HepG2 (cell line): ENCODE data around the gene FAM131C. TPM values are rescaled to one million over a fixed set of nuclear protein-coding genes. Genes with fewer than 3 reads are reported as not detected.
A peak's percentile ranks its signal among the peaks of the same experiment; 100 is the strongest.

Experiments
- ATAC-seq: fragments of 200-7000 bp; cut with Tn5 transposase; 3 replicates; pipeline ENCODE4 v1.9.1; 2020; ENCODE audit warnings: mild to moderate bottlenecking, moderate library complexity
- BruUV-seq: library from RNA; stranded (reverse); fragments of 400-500 nt; replicated peaks from 2 replicates; lab custom pipeline; 2021; lab: Mats Ljungman, UMichigan
- CTCF ChIA-PET: fragments of 300-600 bp; formaldehyde crosslinking; extraction: SDS; loops from one replicate; lab custom pipeline; 2021; ENCODE audit warnings: low total read pairs, inconsistent platforms, low intra/inter-chr PET ratio; lab: Yijun Ruan, JAX
- POLR2A ChIA-PET: fragments of 350-600 bp; sonication (Branson Sonifier 250); formaldehyde crosslinking; loops from one replicate; lab custom pipeline; 2020; ENCODE audit warnings: antibody characterized with exemption, inconsistent platforms; lab: Yijun Ruan, JAX
- DNase-seq: peaks from one replicate; pipeline ENCODE4 v3.0.0-alpha.2; 2015; ENCODE audit warnings: low spot score
- FAIRE-seq: peaks from 3 replicates; lab custom pipeline; 2011; peaks lifted over from hg19 to GRCh38; lab: Jason Lieb, UNC
- H2AFZ ChIP-seq: one replicate; pipeline ENCODE4 v1.6.1; 2011; ENCODE audit warnings: low read length, inconsistent platforms
- H3K27ac ChIP-seq: fragments of 300-600 bp; 3 replicates; pipeline ENCODE4 v1.8.0; 2011; ENCODE audit warnings: mixed run types, mild to moderate bottlenecking, mixed read lengths, low read length, inconsistent platforms; ENCODE audit not compliant: insufficient read depth; ENCODE audit errors: extremely low read length
- H3K27me3 ChIP-seq, 2 experiments: fragments of 200-600 bp in 1 of 2; 2 replicates in 1 of 2; 3 replicates in 1 of 2; pipeline versions ENCODE4 v1.6.0 to v1.8.0; 2011; ENCODE audit warnings: low read length in 2 of 2, mild to moderate bottlenecking in 2 of 2, moderate library complexity in 2 of 2, inconsistent platforms in 1 of 2; ENCODE audit not compliant: insufficient read depth in 2 of 2, control insufficient read depth in 1 of 2
- H3K36me3 ChIP-seq, 2 experiments: fragments of 200-600 bp in 1 of 2; replicated peaks in 1 of 2; 2 replicates in 1 of 2; 3 replicates in 1 of 2; pipeline versions ENCODE4 v1.5.1 to v1.8.0; 2011; ENCODE audit warnings: low read length in 2 of 2, inconsistent platforms in 1 of 2; ENCODE audit not compliant: insufficient read depth in 2 of 2, control insufficient read depth in 1 of 2
- H3K4me1 ChIP-seq: 2 replicates; pipeline ENCODE4 v1.5.1; 2012; ENCODE audit warnings: low read length, inconsistent platforms; ENCODE audit not compliant: insufficient read depth
- H3K4me2 ChIP-seq: 2 replicates; pipeline ENCODE4 v1.6.0; 2011; ENCODE audit warnings: low read depth, low read length, inconsistent platforms
- H3K4me3 ChIP-seq, 3 experiments: fragments of 200-600 bp in 1 of 3; sonication (generic), shearing (Covaris generic) in 1 of 3; replicated peaks in 1 of 3; 2 replicates each; pipeline ENCODE4 v1.5.1; 2011 to 2016; ENCODE audit warnings: low read length in 3 of 3, inconsistent platforms in 2 of 3, low read depth in 2 of 3, mild to moderate bottlenecking in 2 of 3, control low read depth in 1 of 3, mixed read lengths in 1 of 3; ENCODE audit not compliant: insufficient read depth in 1 of 3
- H3K79me2 ChIP-seq: one replicate; pipeline ENCODE4 v1.6.1; 2011; ENCODE audit warnings: low read length, inconsistent platforms; ENCODE audit not compliant: insufficient read depth
- H3K9ac ChIP-seq: 2 replicates; pipeline ENCODE4 v1.6.0; 2011; ENCODE audit warnings: mild to moderate bottlenecking, low read depth, low read length, inconsistent platforms; ENCODE audit not compliant: insufficient read depth
- H3K9me3 ChIP-seq: 2 replicates; pipeline ENCODE4 v1.5.1; 2012; ENCODE audit warnings: mild to moderate bottlenecking, low read length
- H4K20me1 ChIP-seq: 2 replicates; pipeline ENCODE4 v1.6.0; 2011; ENCODE audit warnings: inconsistent platforms, mild to moderate bottlenecking, low read length, moderate library complexity; ENCODE audit not compliant: insufficient read depth
- ZNF83 ChIP-seq: sonication (generic); formaldehyde crosslinking; IDR thresholded peaks from 2 replicates; pipeline ENCODE4 v1.4.0; 2020; ENCODE audit warnings: missing genetic modification reagents, mild to moderate bottlenecking, borderline replicate concordance
- WGBS: methylation state at CpG from one replicate; pipeline ENCODE4 v1.1.6; 2017; ENCODE audit warnings: low lambda C conversion rate; 5-methylcytosine and 5-hydroxymethylcytosine counted together
- in situ Hi-C: cut with HindIII; loops from 2 replicates; pipeline ENCODE4 v1.10.0; 2017; ENCODE audit warnings: low pct_unique_long_range_greater_than_20kb; ENCODE audit not compliant: extremely low pct_ligation_motif_present
- intact Hi-C: fragments of 100-400 bp; cut with micrococcal nuclease; formaldehyde crosslinking; loops from one replicate; pipeline ENCODE4 v1.10.0; 2022; ENCODE audit not compliant: unreplicated experiment
- polyA plus RNA-seq, 8 experiments: library from polyadenylated mRNA; depleted of rRNA in 3 of 8; stranded (reverse) in 7 of 8; unstranded in 1 of 8; fragments of >200 nt; fragmentation: Illumina TruSeq in 4 of 8; extraction: Trizol in 4 of 8; gene quantifications; 2 replicates each; pipeline versions ENCODE4 v1.2.1 to v1.2.3, GENCODE V29; 2011 to 2016; ENCODE audit warnings: low read depth in 4 of 8, missing spikeins in 1 of 8, mixed read lengths in 1 of 8; ENCODE audit not compliant: insufficient read depth in 1 of 8
- total RNA-seq, 5 experiments: library from RNA; depleted of rRNA; stranded (reverse); fragments of >200 nt; fragmentation: Illumina TruSeq; extraction: Trizol; gene quantifications; 2 replicates each; pipeline ENCODE4 v1.2.3, GENCODE V29; 2016; ENCODE audit warnings: low read depth in 1 of 5
- TF ChIP-seq, protein P1 (sequence below): sonication (generic); formaldehyde crosslinking; IDR thresholded peaks from 2 replicates; pipeline ENCODE4 v1.4.0; 2020; ENCODE audit warnings: missing genetic modification reagents, borderline replicate concordance

Gene FAM131C
- total and polyA plus RNA-seq, 2 of the 13 experiments (the other 11 are each of a cell fraction or from before 2014, with no cell fraction given): 0.07 TPM; not detected in 1

- WGBS: 69% methylated on average over 5 of the region's 5 CpGs
- no TSS peak for BruUV-seq
- no peak for DNase-seq
- Histone ChIP-seq H3K27me3 (peaks cover 3 to 62% of the 10 kb centered on the region in 2 experiments), H3K9ac (no peak overlapping the region), H2AFZ (no peak overlapping the region), H3K4me2 (peak overlapping the region; percentile 75; the same call in 1 of the 2 replicates), H3K4me3 (peak overlapping the region in 1 of 3 experiments; percentile 65; a peak in 1 of 6 replicates), H3K27ac (no peak overlapping the region), H3K36me3 (no peaks in the 10 kb centered on the region), H3K4me1 (peaks cover 45% of the 10 kb centered on the region), H4K20me1 (no peaks in the 10 kb centered on the region), H3K9me3 (no peaks in the 10 kb centered on the region), H3K79me2 (no peaks in the 10 kb centered on the region)
- intact Hi-C loops: loop anchor here (10.0 kb wide), 1 partner anchor 71 kb away; no protein-coding TSS in a partner anchor
- CTCF ChIA-PET: no interaction called here
- POLR2A ChIA-PET: no interaction called here
- no peak for ATAC-seq
- in situ Hi-C loops: no loop called here
- FAIRE-seq: no peak
- TF ChIP-seq, protein P1, sequence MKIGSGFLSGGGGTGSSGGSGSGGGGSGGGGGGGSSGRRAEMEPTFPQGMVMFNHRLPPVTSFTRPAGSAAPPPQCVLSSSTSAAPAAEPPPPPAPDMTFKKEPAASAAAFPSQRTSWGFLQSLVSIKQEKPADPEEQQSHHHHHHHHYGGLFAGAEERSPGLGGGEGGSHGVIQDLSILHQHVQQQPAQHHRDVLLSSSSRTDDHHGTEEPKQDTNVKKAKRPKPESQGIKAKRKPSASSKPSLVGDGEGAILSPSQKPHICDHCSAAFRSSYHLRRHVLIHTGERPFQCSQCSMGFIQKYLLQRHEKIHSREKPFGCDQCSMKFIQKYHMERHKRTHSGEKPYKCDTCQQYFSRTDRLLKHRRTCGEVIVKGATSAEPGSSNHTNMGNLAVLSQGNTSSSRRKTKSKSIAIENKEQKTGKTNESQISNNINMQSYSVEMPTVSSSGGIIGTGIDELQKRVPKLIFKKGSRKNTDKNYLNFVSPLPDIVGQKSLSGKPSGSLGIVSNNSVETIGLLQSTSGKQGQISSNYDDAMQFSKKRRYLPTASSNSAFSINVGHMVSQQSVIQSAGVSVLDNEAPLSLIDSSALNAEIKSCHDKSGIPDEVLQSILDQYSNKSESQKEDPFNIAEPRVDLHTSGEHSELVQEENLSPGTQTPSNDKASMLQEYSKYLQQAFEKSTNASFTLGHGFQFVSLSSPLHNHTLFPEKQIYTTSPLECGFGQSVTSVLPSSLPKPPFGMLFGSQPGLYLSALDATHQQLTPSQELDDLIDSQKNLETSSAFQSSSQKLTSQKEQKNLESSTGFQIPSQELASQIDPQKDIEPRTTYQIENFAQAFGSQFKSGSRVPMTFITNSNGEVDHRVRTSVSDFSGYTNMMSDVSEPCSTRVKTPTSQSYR (CRISPR knock-in tag): no peak
- TF ChIP-seq ZNF83: no peak
These were observed 766 bp upstream of the FAM131C start for GRCh38 chr1:16074217-16074616.
